H9 (cell line): ENCODE results near the gene ENTR1. TPM values are rescaled to one million over a fixed set of nuclear protein-coding genes. Genes with fewer than 3 reads are reported as not detected.

Source experiments
- DNase-seq: peaks from one replicate; pipeline ENCODE4 v3.0.0-alpha.2; 2017
- H2AFZ ChIP-seq: one replicate; pipeline ENCODE4 v1.6.1; 2013; ENCODE audit warnings: mild to moderate bottlenecking, low read length, control low read depth, moderate library complexity
- H2AK5ac ChIP-seq: 2 replicates; pipeline ENCODE4 v1.6.1; 2013; ENCODE audit warnings: low read length, control low read depth, mixed read lengths; ENCODE audit not compliant: insufficient read length
- H2BK120ac ChIP-seq: one replicate; pipeline ENCODE4 v1.6.1; 2013; ENCODE audit warnings: low read depth, mild to moderate bottlenecking, low read length, control low read depth, inconsistent platforms; ENCODE audit not compliant: poor library complexity, severe bottlenecking
- H2BK12ac ChIP-seq: 2 replicates; pipeline ENCODE4 v1.6.1; 2013; ENCODE audit warnings: low read length, control low read depth, mixed read lengths, low read depth; ENCODE audit not compliant: insufficient read length
- H2BK15ac ChIP-seq: 2 replicates; pipeline ENCODE4 v1.6.1; 2013; ENCODE audit warnings: low read depth, low read length, control low read depth
- H2BK20ac ChIP-seq: one replicate; pipeline ENCODE4 v1.6.1; 2013; ENCODE audit warnings: low read depth, mild to moderate bottlenecking, low read length, control low read depth, inconsistent platforms; ENCODE audit not compliant: poor library complexity, severe bottlenecking
- H2BK5ac ChIP-seq: 2 replicates; pipeline ENCODE4 v1.6.1; 2013; ENCODE audit warnings: low read length, control low read depth, mixed read lengths; ENCODE audit not compliant: insufficient read length
- H3K14ac ChIP-seq: 2 replicates; pipeline ENCODE4 v1.6.1; 2013; ENCODE audit warnings: low read length, control low read depth; ENCODE audit not compliant: insufficient read depth
- H3K18ac ChIP-seq: 2 replicates; pipeline ENCODE4 v1.6.1; 2013; ENCODE audit warnings: low read depth, mild to moderate bottlenecking, mixed read lengths, low read length, control low read depth; ENCODE audit not compliant: insufficient read length
- H3K23ac ChIP-seq: 2 replicates; pipeline ENCODE4 v1.6.1; 2013; ENCODE audit warnings: low read length, control low read depth, mixed read lengths, low read depth; ENCODE audit not compliant: insufficient read length
- H3K23me2 ChIP-seq: 2 replicates; pipeline ENCODE4 v1.6.1; 2013; ENCODE audit warnings: low read depth, mild to moderate bottlenecking, mixed read lengths, low read length, control low read depth; ENCODE audit not compliant: insufficient read length, poor library complexity, severe bottlenecking
- H3K27ac ChIP-seq: 2 replicates; pipeline ENCODE4 v1.5.1; 2013; ENCODE audit warnings: low read length, control low read depth, mixed read lengths, low read depth; ENCODE audit not compliant: insufficient read length
- H3K27me3 ChIP-seq: 2 replicates; pipeline ENCODE4 v1.6.1; 2013; ENCODE audit warnings: low read length, control low read depth, inconsistent platforms; ENCODE audit not compliant: insufficient read depth
- H3K4ac ChIP-seq: 2 replicates; pipeline ENCODE4 v1.6.1; 2013; ENCODE audit warnings: low read depth, mild to moderate bottlenecking, control low read depth, inconsistent platforms, low read length, moderate library complexity
- H3K4me1 ChIP-seq: 2 replicates; pipeline ENCODE4 v1.6.1; 2013; ENCODE audit warnings: low read length, control low read depth, inconsistent platforms; ENCODE audit not compliant: insufficient read depth
- H3K4me2 ChIP-seq: 2 replicates; pipeline ENCODE4 v1.6.1; 2013; ENCODE audit warnings: low read length, control low read depth, mixed read lengths; ENCODE audit not compliant: insufficient read length, insufficient read depth
- H3K56ac ChIP-seq: 2 replicates; pipeline ENCODE4 v1.6.1; 2013; ENCODE audit warnings: low read depth, mild to moderate bottlenecking, mixed read lengths, low read length, control low read depth; ENCODE audit not compliant: insufficient read length
- H3K79me1 ChIP-seq: 2 replicates; pipeline ENCODE4 v1.6.1; 2013; ENCODE audit warnings: low read depth, mild to moderate bottlenecking, moderate library complexity, low read length, control low read depth, inconsistent platforms; ENCODE audit not compliant: insufficient read depth, poor library complexity, severe bottlenecking
- H3K79me2 ChIP-seq: 2 replicates; pipeline ENCODE4 v1.6.1; 2013; ENCODE audit warnings: low read length, control low read depth, inconsistent platforms; ENCODE audit not compliant: insufficient read depth
- H3K9ac ChIP-seq: 2 replicates; pipeline ENCODE4 v1.6.1; 2013; ENCODE audit warnings: low read length, control low read depth, mixed read lengths; ENCODE audit not compliant: insufficient read length; ENCODE audit errors: extremely low read depth
- H3K9me3 ChIP-seq: one replicate; pipeline ENCODE4 v1.6.1; 2013; ENCODE audit warnings: low read depth, low read length, inconsistent platforms; ENCODE audit not compliant: control insufficient read depth
- H3T11ph ChIP-seq: one replicate; pipeline ENCODE4 v1.6.1; 2013; ENCODE audit warnings: mild to moderate bottlenecking, low read length, control low read depth, inconsistent platforms
- H4K20me1 ChIP-seq: one replicate; pipeline ENCODE4 v1.6.1; 2013; ENCODE audit not compliant: control insufficient read depth, insufficient read length, insufficient read depth
- H4K5ac ChIP-seq: 2 replicates; pipeline ENCODE4 v1.6.1; 2013; ENCODE audit warnings: low read depth, mild to moderate bottlenecking, mixed read lengths, low read length, control low read depth; ENCODE audit not compliant: insufficient read length
- H4K8ac ChIP-seq: replicated peaks from 2 replicates; pipeline ENCODE4 v1.6.1; 2013; ENCODE audit warnings: low read length, control low read depth, mixed read lengths, low read depth; ENCODE audit not compliant: insufficient read length
- H4K91ac ChIP-seq: 2 replicates; pipeline ENCODE4 v1.6.1; 2013; ENCODE audit warnings: low read depth, mild to moderate bottlenecking, moderate library complexity, mixed read lengths, low read length, control low read depth; ENCODE audit not compliant: insufficient read length
- H3K27ac Mint-ChIP-seq, 3 experiments: 2 replicates in 2 of 3; 3 replicates in 1 of 3; pipeline ENCODE4 v1.8.0; 2020 to 2021; ENCODE audit warnings: mixed read lengths in 3 of 3, mild to moderate bottlenecking in 1 of 3, moderate library complexity in 1 of 3
- H3K27me3 Mint-ChIP-seq: 2 replicates; pipeline ENCODE4 v1.8.0; 2021; ENCODE audit warnings: low read depth, mild to moderate bottlenecking, moderate library complexity, mixed read lengths
- H3K36me3 Mint-ChIP-seq, 3 experiments: 2 replicates in 2 of 3; 3 replicates in 1 of 3; pipeline ENCODE4 v1.8.0; 2020 to 2021; ENCODE audit warnings: low read depth in 3 of 3, mixed read lengths in 3 of 3; ENCODE audit not compliant: insufficient read depth in 1 of 3
- H3K4me1 Mint-ChIP-seq, 2 experiments: 2 replicates each; pipeline ENCODE4 v1.8.0; 2020; ENCODE audit warnings: mixed read lengths in 2 of 2
- H3K4me3 Mint-ChIP-seq, 2 experiments: 2 replicates in 1 of 2; 3 replicates in 1 of 2; pipeline ENCODE4 v1.8.0; 2020 to 2021; ENCODE audit warnings: mild to moderate bottlenecking in 2 of 2, mixed read lengths in 2 of 2, moderate library complexity in 1 of 2
- H3K9me3 Mint-ChIP-seq, 2 experiments: 2 replicates in 1 of 2; 3 replicates in 1 of 2; pipeline ENCODE4 v1.8.0; 2020; ENCODE audit warnings: mild to moderate bottlenecking in 2 of 2, mixed read lengths in 2 of 2, moderate library complexity in 1 of 2
- WGBS: extraction: QIAGEN DNeasy Blood & Tissue Kit; methylation state at CpG from one replicate; pipeline ENCODE4 v1.1.7; 2013; ENCODE audit warnings: missing lambda C conversion rate, low lambda C conversion rate, mixed read lengths; ENCODE audit not compliant: insufficient read length; ENCODE audit errors: extremely low coverage; 5-methylcytosine and 5-hydroxymethylcytosine counted together
- total RNA-seq: library from RNA; stranded (reverse); gene quantifications from 2 replicates; pipeline ENCODE4 v1.2.1, GENCODE V29; 2021
- TF ChIP-seq, protein P1 (sequence below): fragments of 200-600 bp; sonication (generic); conservative IDR thresholded peaks from 3 replicates; pipeline ENCODE4 v1.8.0; 2021; ENCODE audit warnings: antibody characterized with exemption, mild to moderate bottlenecking

The ENTR1 gene
- total RNA-seq, 1 experiment from 2014 or later, result 108 TPM

DNA sequence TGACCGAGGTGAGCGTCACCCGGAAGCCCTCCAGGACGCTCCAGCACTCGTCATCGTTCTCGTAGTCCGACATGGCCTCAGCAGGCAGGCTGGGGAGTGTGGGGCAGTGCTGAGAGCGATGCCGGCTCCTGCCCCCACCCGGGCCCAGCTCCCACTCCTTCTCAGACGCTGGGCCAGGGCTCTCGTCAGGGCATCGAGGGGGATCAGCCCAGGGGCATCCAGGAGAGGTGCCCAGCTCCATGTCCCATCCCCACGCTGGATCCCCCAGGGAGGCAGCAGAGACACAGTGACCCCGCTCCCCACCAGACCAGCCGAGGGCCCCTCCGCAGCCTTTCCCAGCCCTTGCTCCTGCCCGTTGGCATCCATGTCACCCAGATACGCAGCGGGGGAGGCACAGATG lies 38.4 kb downstream of the ENTR1 start:
- no peak overlapping the region for H3K4ac ChIP-seq
- H3K27ac ChIP-seq, result no peak overlapping the region
- H3K56ac ChIP-seq, result no peak overlapping the region
- H3K4me2 ChIP-seq, result no peak overlapping the region
- H3K27me3 ChIP-seq, result no peaks in the 10 kb centered on the region
- no peak overlapping the region for H2BK12ac ChIP-seq
- H3K23me2 ChIP-seq, result no peaks in the 10 kb centered on the region
- no peak overlapping the region for H4K91ac ChIP-seq
- H3K9me3 ChIP-seq, result no peaks in the 10 kb centered on the region
- no peaks in the 10 kb centered on the region for H3K4me1 ChIP-seq
- no peaks in the 10 kb centered on the region for H3K79me1 ChIP-seq
- no peak overlapping the region for H2BK15ac ChIP-seq
- Mint-ChIP-seq H3K4me1 (peaks cover 0 to 5% of the 10 kb centered on the region in 2 experiments; a peak in 1 of 4 replicates), H3K27ac (no peak overlapping the region), H3K4me3 (no peak overlapping the region), H3K27me3 (no peaks in the 10 kb centered on the region), H3K36me3 (peaks cover 0 to 14% (median 6%) of the 10 kb centered on the region in 3 experiments; a peak in 4 of 7 replicates), H3K9me3 (no peaks in the 10 kb centered on the region)
- H3K23ac ChIP-seq, result no peak overlapping the region
- no peak overlapping the region for H4K8ac ChIP-seq
- no peak for DNase-seq
- no peak overlapping the region for H2BK120ac ChIP-seq
- no peak overlapping the region for H3K18ac ChIP-seq
- no peak overlapping the region for H3T11ph ChIP-seq
- no CpG with 5 or more reads among the region's 21 CpGs for WGBS
- H2AK5ac ChIP-seq, result no peak overlapping the region
- no peaks in the 10 kb centered on the region for H3K79me2 ChIP-seq
- no peak overlapping the region for H2BK20ac ChIP-seq
- H2AFZ ChIP-seq, result no peak overlapping the region
- TF ChIP-seq, protein P1, sequence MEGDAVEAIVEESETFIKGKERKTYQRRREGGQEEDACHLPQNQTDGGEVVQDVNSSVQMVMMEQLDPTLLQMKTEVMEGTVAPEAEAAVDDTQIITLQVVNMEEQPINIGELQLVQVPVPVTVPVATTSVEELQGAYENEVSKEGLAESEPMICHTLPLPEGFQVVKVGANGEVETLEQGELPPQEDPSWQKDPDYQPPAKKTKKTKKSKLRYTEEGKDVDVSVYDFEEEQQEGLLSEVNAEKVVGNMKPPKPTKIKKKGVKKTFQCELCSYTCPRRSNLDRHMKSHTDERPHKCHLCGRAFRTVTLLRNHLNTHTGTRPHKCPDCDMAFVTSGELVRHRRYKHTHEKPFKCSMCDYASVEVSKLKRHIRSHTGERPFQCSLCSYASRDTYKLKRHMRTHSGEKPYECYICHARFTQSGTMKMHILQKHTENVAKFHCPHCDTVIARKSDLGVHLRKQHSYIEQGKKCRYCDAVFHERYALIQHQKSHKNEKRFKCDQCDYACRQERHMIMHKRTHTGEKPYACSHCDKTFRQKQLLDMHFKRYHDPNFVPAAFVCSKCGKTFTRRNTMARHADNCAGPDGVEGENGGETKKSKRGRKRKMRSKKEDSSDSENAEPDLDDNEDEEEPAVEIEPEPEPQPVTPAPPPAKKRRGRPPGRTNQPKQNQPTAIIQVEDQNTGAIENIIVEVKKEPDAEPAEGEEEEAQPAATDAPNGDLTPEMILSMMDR, result no peak
- H2BK5ac ChIP-seq, result no peak overlapping the region
- H4K20me1 ChIP-seq, result no peaks in the 10 kb centered on the region
- H3K14ac ChIP-seq, result no peak overlapping the region
- no peak overlapping the region for H4K5ac ChIP-seq
- no peak overlapping the region for H3K9ac ChIP-seq
